ENCODE results near the gene NOS2.

DNA sequence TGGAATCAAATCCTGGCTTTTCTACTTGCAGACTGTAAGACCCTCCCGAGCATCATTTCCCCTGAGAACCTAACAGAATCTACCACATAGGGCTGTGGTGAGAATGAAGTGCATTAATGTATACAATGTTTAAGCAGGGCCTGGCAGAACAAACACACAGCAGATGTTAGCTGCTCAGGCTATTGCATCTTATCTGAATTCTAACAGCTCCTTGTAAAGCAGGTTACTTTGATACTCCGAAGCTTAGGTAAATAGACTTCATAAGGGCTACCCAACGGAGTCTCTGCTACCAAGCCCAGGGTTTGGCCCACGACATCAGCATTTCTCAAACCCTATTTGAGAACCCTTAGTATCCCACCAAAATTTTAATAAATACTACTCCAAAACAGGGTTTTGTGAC, 24.4 kb upstream of the NOS2 start:
- TF ChIP-seq, protein P1, sequence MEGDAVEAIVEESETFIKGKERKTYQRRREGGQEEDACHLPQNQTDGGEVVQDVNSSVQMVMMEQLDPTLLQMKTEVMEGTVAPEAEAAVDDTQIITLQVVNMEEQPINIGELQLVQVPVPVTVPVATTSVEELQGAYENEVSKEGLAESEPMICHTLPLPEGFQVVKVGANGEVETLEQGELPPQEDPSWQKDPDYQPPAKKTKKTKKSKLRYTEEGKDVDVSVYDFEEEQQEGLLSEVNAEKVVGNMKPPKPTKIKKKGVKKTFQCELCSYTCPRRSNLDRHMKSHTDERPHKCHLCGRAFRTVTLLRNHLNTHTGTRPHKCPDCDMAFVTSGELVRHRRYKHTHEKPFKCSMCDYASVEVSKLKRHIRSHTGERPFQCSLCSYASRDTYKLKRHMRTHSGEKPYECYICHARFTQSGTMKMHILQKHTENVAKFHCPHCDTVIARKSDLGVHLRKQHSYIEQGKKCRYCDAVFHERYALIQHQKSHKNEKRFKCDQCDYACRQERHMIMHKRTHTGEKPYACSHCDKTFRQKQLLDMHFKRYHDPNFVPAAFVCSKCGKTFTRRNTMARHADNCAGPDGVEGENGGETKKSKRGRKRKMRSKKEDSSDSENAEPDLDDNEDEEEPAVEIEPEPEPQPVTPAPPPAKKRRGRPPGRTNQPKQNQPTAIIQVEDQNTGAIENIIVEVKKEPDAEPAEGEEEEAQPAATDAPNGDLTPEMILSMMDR (IDR thresholded peaks at IDR 0.05) = no peak
- TF ChIP-seq POLR2A (IDR thresholded peaks at IDR 0.05) = no peak
